H4 (cell line): ENCODE results near the gene TGFBR3. TPM values are rescaled to one million over a fixed set of nuclear protein-coding genes. Genes with fewer than 3 reads are reported as not detected.
A peak's percentile ranks its signal among the peaks of the same experiment; 100 is the strongest.

Experiments used
- DNase-seq: peaks from one replicate; pipeline ENCODE4 v3.0.0-alpha.2; 2015; ENCODE audit warnings: low spot score
- total RNA-seq: library from RNA; depleted of rRNA; stranded (reverse); fragments of >200 nt; shearing (Covaris generic); gene quantifications from 2 replicates; pipeline ENCODE4 v1.2.3, GENCODE V29; 2014

The TGFBR3 gene
- total RNA-seq, 1 experiment from 2014 or later = 3.4 TPM

- peak; percentile 58 for DNase-seq
Observed at GRCh38 chr1:91783423-91784170, 102.4 kb downstream of the TGFBR3 start.

- no peak for DNase-seq
Observed at GRCh38 chr1:91781901-91782622, 103.9 kb downstream of the TGFBR3 start.

- peak; percentile 53 for DNase-seq
Observed at GRCh38 chr1:91781371-91781825, 104.6 kb downstream of the TGFBR3 start.

- no peak for DNase-seq
Observed at GRCh38 chr1:91779548-91780021, 106.4 kb downstream of the TGFBR3 start.

- DNase-seq = no peak
Observed at GRCh38 chr1:91778964-91779363, 107.0 kb downstream of the TGFBR3 start.

- no peak for DNase-seq
Observed at GRCh38 chr1:91777630-91778300, 108.2 kb downstream of the TGFBR3 start.

GRCh38 chr1:91777196-91777595 lies 108.8 kb downstream of the TGFBR3 start:
- DNase-seq = no peak

GRCh38 chr1:91776068-91776794 lies 109.7 kb downstream of the TGFBR3 start:
- no peak for DNase-seq

GRCh38 chr1:91775227-91775626 lies 110.7 kb downstream of the TGFBR3 start:
- no peak for DNase-seq

GRCh38 chr1:91774520-91775203 lies 111.3 kb downstream of the TGFBR3 start:
- DNase-seq = no peak

- no peak for DNase-seq
Observed at GRCh38 chr1:91771717-91772116, 114.2 kb downstream of the TGFBR3 start.

GRCh38 chr1:91770667-91771268 lies 115.2 kb downstream of the TGFBR3 start:
- no peak for DNase-seq

GRCh38 chr1:91769742-91770141 lies 116.2 kb downstream of the TGFBR3 start:
- DNase-seq = no peak

GRCh38 chr1:91768786-91769725 lies 116.9 kb downstream of the TGFBR3 start:
- DNase-seq = no peak

GRCh38 chr1:91768120-91768519 lies 117.8 kb downstream of the TGFBR3 start:
- DNase-seq = no peak

- DNase-seq = no peak
Observed at GRCh38 chr1:91766883-91767282, 119.1 kb downstream of the TGFBR3 start.

GRCh38 chr1:91765880-91766443 lies 120.0 kb downstream of the TGFBR3 start:
- DNase-seq = no peak

- DNase-seq = no peak
Observed at GRCh38 chr1:91765293-91765692, 120.7 kb downstream of the TGFBR3 start.

- DNase-seq = no peak
Observed at GRCh38 chr1:91764471-91765115, 121.4 kb downstream of the TGFBR3 start.
